ENCODE measurements around the gene CRACR2B. TPM values are rescaled to one million over a fixed set of nuclear protein-coding genes. Genes with fewer than 3 reads are reported as not detected.
A peak's percentile ranks its signal among the peaks of the same experiment; 100 is the strongest.

Gene CRACR2B
- total and polyA plus RNA-seq, 3 experiments from 2014 or later = 2.4 to 3.6 TPM; not detected in 1

DNA sequence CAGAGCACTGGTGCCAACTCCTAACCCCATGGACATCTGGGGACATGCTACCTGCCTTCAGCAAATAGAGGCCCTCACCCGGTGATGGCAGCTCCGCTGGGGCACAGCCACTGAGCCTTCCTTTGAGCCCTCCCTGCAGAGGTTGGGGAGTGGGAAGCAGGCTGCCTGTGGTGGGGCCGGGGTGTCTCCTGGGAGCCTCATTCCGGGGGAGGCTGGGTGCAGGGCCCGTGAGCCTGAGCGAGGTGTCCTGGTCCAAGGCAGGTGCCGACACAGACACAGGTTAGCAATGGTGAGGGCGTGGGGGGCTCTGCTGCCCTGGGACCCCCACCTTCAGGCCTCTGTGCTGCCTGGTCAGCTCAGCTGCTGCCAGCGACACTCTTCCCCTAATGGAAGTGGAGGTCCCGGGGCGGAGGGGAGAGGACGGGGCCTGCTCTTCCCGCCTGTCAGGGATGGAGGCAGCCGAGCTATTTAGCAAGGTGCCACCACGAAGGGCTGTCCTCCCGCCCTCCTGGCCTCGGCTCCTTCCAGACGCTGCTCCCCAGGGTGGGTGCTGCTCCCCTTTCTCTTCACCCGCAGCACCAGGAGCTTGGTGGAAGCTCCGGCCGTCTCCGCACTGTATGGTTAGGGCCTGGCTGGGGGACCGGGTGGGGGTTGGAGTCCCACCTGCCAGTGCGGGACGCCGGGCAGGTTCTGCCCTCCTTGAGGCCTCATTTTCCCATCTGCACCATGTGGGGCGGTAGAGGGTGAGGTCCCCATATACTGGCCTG lies 26.1 kb downstream of the CRACR2B start:
- Histone ChIP-seq H3K36me3 (ENCODE audit: insufficient read depth, low read length) (no peaks in the 10 kb centered on the region), H3K9me3 (ENCODE audit: low read length) (no peaks in the 10 kb centered on the region), H3K27ac (ENCODE audit: low read depth, low read length) (no peak overlapping the region), H3K4me3 (ENCODE audit: low read length) (no peak overlapping the region), H3K4me1 (ENCODE audit: insufficient read depth, low read length) (peaks cover 4% of the 10 kb centered on the region), H3K27me3 (ENCODE audit: insufficient read depth, low read length, poor library complexity, severe bottlenecking) (peaks cover 3% of the 10 kb centered on the region)
- Mint-ChIP-seq H3K4me1 (peaks cover 4 to 14% (median 5%) of the 10 kb centered on the region in 3 donors), H3K27ac (no peak overlapping the region), H3K36me3 (no peaks in the 10 kb centered on the region), H3K4me3 (no peak overlapping the region), H3K27me3 (no peaks in the 10 kb centered on the region), H3K9me3 (no peaks in the 10 kb centered on the region)
- DNase-seq = no peak
- ChIA-PET POLR2A (no interaction called here), CTCF (no interaction called here)

- no peak for DNase-seq
- Histone ChIP-seq H3K27ac (ENCODE audit: low read depth, low read length) (no peak overlapping the region), H3K27me3 (ENCODE audit: insufficient read depth, low read length, poor library complexity, severe bottlenecking) (no peaks in the 10 kb centered on the region), H3K4me1 (ENCODE audit: insufficient read depth, low read length) (no peaks in the 10 kb centered on the region), H3K9me3 (ENCODE audit: low read length) (no peaks in the 10 kb centered on the region), H3K4me3 (ENCODE audit: low read length) (no peak overlapping the region), H3K36me3 (ENCODE audit: insufficient read depth, low read length) (no peaks in the 10 kb centered on the region)
- POLR2A ChIA-PET = no interaction called here
- Mint-ChIP-seq H3K9me3 (no peaks in the 10 kb centered on the region), H3K27ac (no peak overlapping the region), H3K27me3 (no peaks in the 10 kb centered on the region), H3K4me3 (no peak overlapping the region), H3K4me1 (peaks cover 4 to 8% (median 5%) of the 10 kb centered on the region in 3 donors), H3K36me3 (no peaks in the 10 kb centered on the region)
- CTCF ChIA-PET = no interaction called here
Measured at GRCh38 chr11:854601-855329, 27.0 kb downstream of the CRACR2B start.

GRCh38 chr11:855330-855674 lies 27.6 kb downstream of the CRACR2B start:
- no peaks in the 10 kb centered on the region for H3K27me3 ChIP-seq (ENCODE audit: insufficient read depth, low read length, poor library complexity, severe bottlenecking)
- ChIA-PET POLR2A (no interaction called here), CTCF (no interaction called here)
- no peak overlapping the region for H3K4me3 ChIP-seq (ENCODE audit: low read length)
- H3K4me3 Mint-ChIP-seq = no peak overlapping the region
- no peaks in the 10 kb centered on the region for H3K36me3 Mint-ChIP-seq
- H3K27ac ChIP-seq (ENCODE audit: low read depth, low read length) = no peak overlapping the region
- no peaks in the 10 kb centered on the region for H3K36me3 ChIP-seq (ENCODE audit: insufficient read depth, low read length)
- H3K9me3 Mint-ChIP-seq = no peaks in the 10 kb centered on the region
- no peak overlapping the region for H3K27ac Mint-ChIP-seq
- no peaks in the 10 kb centered on the region for H3K27me3 Mint-ChIP-seq
- no peak for DNase-seq
- H3K9me3 ChIP-seq (ENCODE audit: low read length) = no peaks in the 10 kb centered on the region
- H3K4me1 ChIP-seq (ENCODE audit: insufficient read depth, low read length) = no peaks in the 10 kb centered on the region
- H3K4me1 Mint-ChIP-seq = peaks cover 4 to 8% (median 5%) of the 10 kb centered on the region in 3 donors

- Mint-ChIP-seq H3K4me3 (no peak overlapping the region), H3K27me3 (no peaks in the 10 kb centered on the region), H3K27ac (no peak overlapping the region), H3K4me1 (peaks cover 4 to 8% (median 5%) of the 10 kb centered on the region in 3 donors), H3K36me3 (no peaks in the 10 kb centered on the region), H3K9me3 (no peaks in the 10 kb centered on the region)
- Histone ChIP-seq H3K36me3 (ENCODE audit: insufficient read depth, low read length) (no peaks in the 10 kb centered on the region), H3K27me3 (ENCODE audit: insufficient read depth, low read length, poor library complexity, severe bottlenecking) (no peaks in the 10 kb centered on the region), H3K4me1 (ENCODE audit: insufficient read depth, low read length) (no peaks in the 10 kb centered on the region), H3K27ac (ENCODE audit: low read depth, low read length) (no peak overlapping the region), H3K4me3 (ENCODE audit: low read length) (no peak overlapping the region), H3K9me3 (ENCODE audit: low read length) (no peaks in the 10 kb centered on the region)
- ChIA-PET POLR2A (no interaction called here), CTCF (no interaction called here)
- DNase-seq = no peak
Measured at GRCh38 chr11:855796-856195, 28.1 kb downstream of the CRACR2B start.

DNA sequence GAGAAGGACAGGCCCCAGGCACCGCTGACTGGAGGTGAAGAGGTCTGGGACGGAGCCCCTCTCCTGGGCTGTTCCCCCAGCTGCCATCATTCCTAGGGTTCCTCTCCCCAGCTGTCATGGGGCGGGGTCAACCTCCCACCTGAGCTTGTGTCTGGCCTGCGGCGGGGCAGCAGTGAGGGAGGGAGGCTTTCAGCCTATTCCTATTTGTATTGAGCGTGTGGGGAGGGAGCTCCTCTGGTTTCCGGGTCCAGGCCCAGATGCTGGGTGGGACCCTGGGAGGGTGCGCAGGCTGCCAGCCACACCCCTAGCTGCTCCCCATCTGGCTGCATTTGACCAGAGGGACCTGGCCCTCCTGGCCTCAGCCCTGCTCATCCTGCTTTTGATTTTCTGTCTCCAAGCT lies 28.7 kb downstream of the CRACR2B start:
- Histone ChIP-seq H3K27me3 (ENCODE audit: insufficient read depth, low read length, poor library complexity, severe bottlenecking) (no peaks in the 10 kb centered on the region), H3K4me3 (ENCODE audit: low read length) (no peak overlapping the region), H3K9me3 (ENCODE audit: low read length) (no peaks in the 10 kb centered on the region), H3K4me1 (ENCODE audit: insufficient read depth, low read length) (no peaks in the 10 kb centered on the region), H3K36me3 (ENCODE audit: insufficient read depth, low read length) (no peaks in the 10 kb centered on the region), H3K27ac (ENCODE audit: low read depth, low read length) (no peak overlapping the region)
- Mint-ChIP-seq H3K4me1 (peaks cover 4 to 8% (median 5%) of the 10 kb centered on the region in 3 donors), H3K9me3 (no peaks in the 10 kb centered on the region), H3K36me3 (no peaks in the 10 kb centered on the region), H3K27me3 (no peaks in the 10 kb centered on the region), H3K4me3 (no peak overlapping the region), H3K27ac (peak overlapping the region in 1 of 8 donors; percentile 59)
- ChIA-PET POLR2A (interaction anchor here (0.6 kb wide), 1 partner anchor 225 kb away, joined by 3 read pairs; no protein-coding TSS in a partner anchor), CTCF (no interaction called here)
- no peak for DNase-seq

- H3K27ac Mint-ChIP-seq = no peak overlapping the region
- H3K4me1 Mint-ChIP-seq = peaks cover 4 to 8% (median 5%) of the 10 kb centered on the region in 3 donors
- no peaks in the 10 kb centered on the region for H3K36me3 ChIP-seq (ENCODE audit: insufficient read depth, low read length)
- H3K27me3 ChIP-seq (ENCODE audit: insufficient read depth, low read length, poor library complexity, severe bottlenecking) = no peaks in the 10 kb centered on the region
- POLR2A ChIA-PET = no interaction called here
- no peak for DNase-seq
- peak overlapping the region in 1 of 7 donors; percentile 51 for H3K4me3 Mint-ChIP-seq
- H3K27me3 Mint-ChIP-seq = no peaks in the 10 kb centered on the region
- no peak overlapping the region for H3K4me3 ChIP-seq (ENCODE audit: low read length)
- H3K4me1 ChIP-seq (ENCODE audit: insufficient read depth, low read length) = no peaks in the 10 kb centered on the region
- no peaks in the 10 kb centered on the region for H3K36me3 Mint-ChIP-seq
- CTCF ChIA-PET = no interaction called here
- H3K27ac ChIP-seq (ENCODE audit: low read depth, low read length) = no peak overlapping the region
- no peaks in the 10 kb centered on the region for H3K9me3 ChIP-seq (ENCODE audit: low read length)
- no peaks in the 10 kb centered on the region for H3K9me3 Mint-ChIP-seq
Measured at GRCh38 chr11:858053-858761, 30.5 kb downstream of the CRACR2B start.

DNA sequence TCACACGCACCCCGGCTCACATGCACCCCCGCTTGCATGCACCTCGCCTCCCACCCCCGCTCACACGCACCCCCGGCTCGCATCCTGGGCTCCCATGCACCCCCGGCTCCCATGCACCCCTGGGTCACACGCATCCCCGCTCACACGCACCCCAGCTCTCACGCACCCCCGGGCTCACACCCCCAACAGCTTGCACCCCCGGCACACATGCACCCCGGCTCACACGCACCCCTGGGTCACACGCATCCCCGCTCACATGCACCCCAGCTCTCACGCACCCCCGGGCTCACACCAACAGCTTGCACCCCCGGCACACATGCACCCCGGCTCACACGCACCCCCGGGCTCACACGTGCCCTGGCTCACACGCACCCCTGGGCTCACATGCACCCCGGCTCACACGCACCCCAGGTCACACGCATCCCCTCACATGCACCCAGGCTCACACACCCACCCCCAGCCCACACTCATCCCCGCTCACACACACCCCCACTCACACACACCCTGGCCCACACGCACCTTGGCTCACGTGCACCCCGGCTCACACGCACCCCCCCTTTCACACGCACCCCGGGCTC lies 31.1 kb downstream of the CRACR2B start:
- Mint-ChIP-seq H3K9me3 (no peaks in the 10 kb centered on the region), H3K27ac (no peak overlapping the region), H3K4me3 (no peak overlapping the region), H3K36me3 (no peaks in the 10 kb centered on the region), H3K4me1 (peaks cover 4 to 8% (median 5%) of the 10 kb centered on the region in 3 donors), H3K27me3 (no peaks in the 10 kb centered on the region)
- Histone ChIP-seq H3K27me3 (ENCODE audit: insufficient read depth, low read length, poor library complexity, severe bottlenecking) (no peaks in the 10 kb centered on the region), H3K9me3 (ENCODE audit: low read length) (no peaks in the 10 kb centered on the region), H3K4me1 (ENCODE audit: insufficient read depth, low read length) (no peaks in the 10 kb centered on the region), H3K27ac (ENCODE audit: low read depth, low read length) (no peak overlapping the region), H3K36me3 (ENCODE audit: insufficient read depth, low read length) (no peaks in the 10 kb centered on the region), H3K4me3 (ENCODE audit: low read length) (no peak overlapping the region)
- no peak for DNase-seq
- CTCF ChIA-PET = no interaction called here
- POLR2A ChIA-PET = no interaction called here
